ENCODE measurements around the gene TFR2. TPM values are rescaled to one million over a fixed set of nuclear protein-coding genes. Genes with fewer than 3 reads are reported as not detected.

The TFR2 gene
- total RNA-seq: 0.69 TPM
- polyA plus RNA-seq: 0.81 TPM

- no peaks in the 10 kb centered on the region for H3K36me3 ChIP-seq (ENCODE audit: insufficient read depth)
- DNase-seq (ENCODE audit: extremely low spot score): no peak
- no peaks in the 10 kb centered on the region for H3K4me1 ChIP-seq (ENCODE audit: insufficient read depth)
- H3K4me3 ChIP-seq (ENCODE audit: low read depth, low read length): no peak within 1 kb of the TSS
- 42% methylated on average over 10 of the region's 10 CpGs for WGBS
- H3K27ac ChIP-seq (ENCODE audit: low read depth): no peak within 1 kb of the TSS
Measured at GRCh38 chr7:100641463-100641859, at the start of gene TFR2. TFR2 (minus strand) TSS chr7:100641552; CDS start chr7:100641509, 43 bp downstream.

GRCh38 chr7:100689230-100690135, 48.1 kb upstream of the TFR2 start:
- Histone ChIP-seq H3K36me3 (ENCODE audit: insufficient read depth) (peaks cover 5% of the 10 kb centered on the region), H3K4me1 (ENCODE audit: insufficient read depth) (peaks cover 3% of the 10 kb centered on the region), H3K4me3 (ENCODE audit: low read depth, low read length) (no peak overlapping the region), H3K27ac (ENCODE audit: low read depth) (no peak overlapping the region)
- 83% methylated on average over 18 of the region's 18 CpGs for WGBS
- DNase-seq (ENCODE audit: extremely low spot score): no peak

GRCh38 chr7:100688326-100688860, 47.0 kb upstream of the TFR2 start:
- H3K36me3 ChIP-seq (ENCODE audit: insufficient read depth): peaks cover 10% of the 10 kb centered on the region
- H3K27ac ChIP-seq (ENCODE audit: low read depth): no peak overlapping the region
- H3K4me1 ChIP-seq (ENCODE audit: insufficient read depth): peaks cover 3% of the 10 kb centered on the region
- DNase-seq (ENCODE audit: extremely low spot score): no peak
- no peak overlapping the region for H3K4me3 ChIP-seq (ENCODE audit: low read depth, low read length)
- 88% methylated on average over 16 of the region's 16 CpGs for WGBS

- peaks cover 10% of the 10 kb centered on the region for H3K36me3 ChIP-seq (ENCODE audit: insufficient read depth)
- H3K4me1 ChIP-seq (ENCODE audit: insufficient read depth): peaks cover 2% of the 10 kb centered on the region
- no peak for DNase-seq (ENCODE audit: extremely low spot score)
- H3K27ac ChIP-seq (ENCODE audit: low read depth): no peak overlapping the region
- WGBS: 83% methylated on average over 25 of the region's 25 CpGs
- H3K4me3 ChIP-seq (ENCODE audit: low read depth, low read length): no peak overlapping the region
Measured at GRCh38 chr7:100687751-100688300, 46.5 kb upstream of the TFR2 start.

GRCh38 chr7:100687261-100687660, 45.9 kb upstream of the TFR2 start:
- Histone ChIP-seq H3K4me3 (ENCODE audit: low read depth, low read length) (no peak overlapping the region), H3K4me1 (ENCODE audit: insufficient read depth) (no peaks in the 10 kb centered on the region), H3K36me3 (ENCODE audit: insufficient read depth) (peaks cover 14% of the 10 kb centered on the region), H3K27ac (ENCODE audit: low read depth) (no peak overlapping the region)
- no peak for DNase-seq (ENCODE audit: extremely low spot score)
- 89% methylated on average over 22 of the region's 22 CpGs for WGBS

GRCh38 chr7:100686822-100687211, 45.5 kb upstream of the TFR2 start:
- Histone ChIP-seq H3K27ac (ENCODE audit: low read depth) (no peak overlapping the region), H3K4me1 (ENCODE audit: insufficient read depth) (no peaks in the 10 kb centered on the region), H3K4me3 (ENCODE audit: low read depth, low read length) (no peak overlapping the region), H3K36me3 (ENCODE audit: insufficient read depth) (peaks cover 14% of the 10 kb centered on the region)
- no peak for DNase-seq (ENCODE audit: extremely low spot score)
- WGBS: 87% methylated on average over 17 of the region's 17 CpGs

GRCh38 chr7:100686201-100686821, 45.0 kb upstream of the TFR2 start:
- H3K27ac ChIP-seq (ENCODE audit: low read depth): no peak overlapping the region
- peaks cover 16% of the 10 kb centered on the region for H3K36me3 ChIP-seq (ENCODE audit: insufficient read depth)
- H3K4me1 ChIP-seq (ENCODE audit: insufficient read depth): no peaks in the 10 kb centered on the region
- DNase-seq (ENCODE audit: extremely low spot score): no peak
- WGBS: 77% methylated on average over 33 of the region's 33 CpGs
- no peak overlapping the region for H3K4me3 ChIP-seq (ENCODE audit: low read depth, low read length)

- DNase-seq (ENCODE audit: extremely low spot score): no peak
- no peak overlapping the region for H3K4me3 ChIP-seq (ENCODE audit: low read depth, low read length)
- H3K27ac ChIP-seq (ENCODE audit: low read depth): no peak overlapping the region
- H3K4me1 ChIP-seq (ENCODE audit: insufficient read depth): no peaks in the 10 kb centered on the region
- peaks cover 16% of the 10 kb centered on the region for H3K36me3 ChIP-seq (ENCODE audit: insufficient read depth)
- WGBS: 91% methylated on average over 17 of the region's 17 CpGs
Measured at GRCh38 chr7:100685631-100686145, 44.3 kb upstream of the TFR2 start.

GRCh38 chr7:100685049-100685605, 43.8 kb upstream of the TFR2 start:
- Histone ChIP-seq H3K27ac (ENCODE audit: low read depth) (no peak overlapping the region), H3K4me1 (ENCODE audit: insufficient read depth) (no peaks in the 10 kb centered on the region), H3K4me3 (ENCODE audit: low read depth, low read length) (no peak overlapping the region), H3K36me3 (ENCODE audit: insufficient read depth) (peaks cover 16% of the 10 kb centered on the region)
- WGBS: 89% methylated on average over 18 of the region's 18 CpGs
- no peak for DNase-seq (ENCODE audit: extremely low spot score)

- WGBS: 94% methylated on average over 16 of the region's 16 CpGs
- H3K36me3 ChIP-seq (ENCODE audit: insufficient read depth): peaks cover 16% of the 10 kb centered on the region
- no peak overlapping the region for H3K27ac ChIP-seq (ENCODE audit: low read depth)
- DNase-seq (ENCODE audit: extremely low spot score): no peak
- no peaks in the 10 kb centered on the region for H3K4me1 ChIP-seq (ENCODE audit: insufficient read depth)
- no peak overlapping the region for H3K4me3 ChIP-seq (ENCODE audit: low read depth, low read length)
Measured at GRCh38 chr7:100684534-100685042, 43.2 kb upstream of the TFR2 start.

GRCh38 chr7:100683659-100684533, 42.5 kb upstream of the TFR2 start:
- H3K27ac ChIP-seq (ENCODE audit: low read depth): no peak overlapping the region
- DNase-seq (ENCODE audit: extremely low spot score): no peak
- WGBS: 92% methylated on average over 37 of the region's 37 CpGs
- peaks cover 16% of the 10 kb centered on the region for H3K36me3 ChIP-seq (ENCODE audit: insufficient read depth)
- no peak overlapping the region for H3K4me3 ChIP-seq (ENCODE audit: low read depth, low read length)
- H3K4me1 ChIP-seq (ENCODE audit: insufficient read depth): no peaks in the 10 kb centered on the region

- DNase-seq (ENCODE audit: extremely low spot score): no peak
- H3K36me3 ChIP-seq (ENCODE audit: insufficient read depth): peaks cover 12% of the 10 kb centered on the region
- no peak overlapping the region for H3K27ac ChIP-seq (ENCODE audit: low read depth)
- no peak overlapping the region for H3K4me3 ChIP-seq (ENCODE audit: low read depth, low read length)
- WGBS: 86% methylated on average over 28 of the region's 28 CpGs
- no peaks in the 10 kb centered on the region for H3K4me1 ChIP-seq (ENCODE audit: insufficient read depth)
Measured at GRCh38 chr7:100682991-100683658, 41.8 kb upstream of the TFR2 start.

All from urinary bladder (tissue), 4 donors.